ENCODE measurements around the gene NUDT3. TPM values are rescaled to one million over a fixed set of nuclear protein-coding genes. Genes with fewer than 3 reads are reported as not detected.
A peak's percentile ranks its signal among the peaks of the same experiment; 100 is the strongest.

The NUDT3 gene
- total and polyA plus RNA-seq, 9 of the 15 experiments (the other 6 are each of a cell fraction or from before 2014, with no cell fraction given): 5.4 to 81.2 (median 56.4) TPM

- H3K9ac ChIP-seq (ENCODE audit: insufficient read depth in 1 of 2, low read depth in 2 of 2, low read length in 2 of 2): no peak overlapping the region
- peak in 1 of 4 experiments; percentile 9 for DNase-seq (ENCODE audit: extremely low read depth in 1 of 4, low spot score in 3 of 4)
- intact Hi-C loops (cut with micrococcal nuclease): loop anchor here (1.0 kb wide), 1 partner anchor 50 kb away; no protein-coding TSS in a partner anchor
- TF ChIP-seq GABPB1 (CRISPR knock-in tag; IDR thresholded peaks at IDR 0.05) (0 out of 2 replicates have a peak, but pooled peaks have one; percentile 58), RBM34 (IDR thresholded peaks at IDR 0.05; ENCODE audit: borderline replicate concordance, insufficient read depth, low read length) (no peak), AFF1 (IDR thresholded peaks at IDR 0.05; ENCODE audit: low read depth in 1 of 2, partially characterized antibody in 2 of 2) (no peak), BRF1 (IDR thresholded peaks at IDR 0.05; ENCODE audit: borderline replicate concordance, extremely low read depth, insufficient read length) (no peak), RCOR1 (IDR thresholded peaks at IDR 0.05; ENCODE audit: borderline replicate concordance in 1 of 2, low read depth in 2 of 2, low read length in 2 of 2) (0 out of 4 replicates have a peak, but pooled peaks of 1 of the 2 experiments have one; percentile 8), CHD2 (IDR thresholded peaks at IDR 0.05; ENCODE audit: low read depth, low read length) (peak; percentile 8; the same call in 1 of the 2 replicates), ILK (tag; IDR thresholded peaks at IDR 0.05; ENCODE audit: borderline replicate concordance, low read depth) (no peak), RBM15 (IDR thresholded peaks at IDR 0.05; ENCODE audit: insufficient read depth, low read length) (no peak), UBTF (IDR thresholded peaks at IDR 0.05; ENCODE audit: borderline replicate concordance in 1 of 2, low read depth in 2 of 2, low read length in 2 of 2) (no peak), GTF2A2 (tag; IDR thresholded peaks at IDR 0.05) (no peak), SAFB2 (IDR thresholded peaks at IDR 0.05; ENCODE audit: borderline replicate concordance, low read depth, low read length, severe bottlenecking) (no peak), FOXK1 (CRISPR knock-in tag; IDR thresholded peaks at IDR 0.05; ENCODE audit: borderline replicate concordance) (0 out of 2 replicates have a peak, but pooled peaks have one; percentile 31), DLX4 (CRISPR knock-in tag; IDR thresholded peaks at IDR 0.05) (no peak)
Observed at GRCh38 chr6:34246249-34246562, 146.3 kb downstream of the NUDT3 start.

More at GRCh38 chr6:34246249-34246562, 146.3 kb downstream of the NUDT3 start:
- Histone ChIP-seq H3K27ac (ENCODE audit: extremely low read depth, low read depth, low read length) (peak overlapping the region; percentile 86; the same call in 1 of the 3 replicates), H3K4me2 (ENCODE audit: insufficient read depth, low read length) (no peak overlapping the region), H2AFZ (ENCODE audit: low read depth, low read length) (no peak overlapping the region), H3K9me3 (replicated peaks; ENCODE audit: control insufficient read depth, insufficient read depth, low read depth, low read length) (no peaks in the 10 kb centered on the region), H4K20me1 (replicated peaks; ENCODE audit: control insufficient read depth, insufficient read depth, low read length) (peaks cover 40% of the 10 kb centered on the region; the same call in 1 of the 2 replicates), H3K4me1 (replicated peaks in 1 of 2; ENCODE audit: control insufficient read depth in 2 of 2, insufficient read depth in 2 of 2, low read length in 2 of 2) (peaks cover 62 to 73% of the 10 kb centered on the region in 2 experiments), H3K9me1 (ENCODE audit: control insufficient read depth, insufficient read depth, low read length) (peaks cover 5% of the 10 kb centered on the region), H3K36me3 (ENCODE audit: control insufficient read depth, insufficient read depth, low read length) (peaks cover 58% of the 10 kb centered on the region), H3K4me3 (no peak overlapping the region), H3K27me3 (ENCODE audit: control insufficient read depth in 2 of 2, insufficient read depth in 2 of 2, low read length in 2 of 2) (no peaks in the 10 kb centered on the region; a peak in 1 of 5 replicates), H3K79me2 (ENCODE audit: control insufficient read depth, insufficient read depth, low read length) (peaks cover 54% of the 10 kb centered on the region)
- ATAC-seq (peak; percentile 0; the same call in 2 of the 3 replicates), FAIRE-seq (no peak)
- ChIA-PET CTCF (ENCODE audit: low intra/inter-chr PET ratio) (interaction anchor here (0.7 to 1.3 kb wide), 3 partner anchors 50 to 172 kb away, joined by 3 to 4 read pairs (median 4); no protein-coding TSS in a partner anchor), POLR2A (interaction anchor here (1.0 to 4.9 kb wide), 4 partner anchors 23 to 410 kb away, joined by 3 to 67 read pairs (median 20); partner anchors contain the start of gene RPS10)
- in situ Hi-C loops (cut with MboI): loop anchor here (5.0 kb wide), 2 partner anchors 166 to 361 kb away; no protein-coding TSS in a partner anchor
- no TSS peak for BruUV-seq (replicated peaks)
- WGBS (ENCODE audit: insufficient coverage, low coverage, missing lambda C conversion rate): 16% methylated on average over 2 of the region's 2 CpGs
